NCI-H1092 treated with DMSO at 0.1 percent for 48 hours (cell line): Measurements from ENCODE around the gene FUT7.
"Not testable (repeated sequence)": the region's sequence is repeated elsewhere in the genome, so short reads cannot be mapped to it uniquely, and the experiment has no call there.

Experiments used
- DNase-seq: peaks from one replicate; lab custom pipeline; 2025; lab: John Stamatoyannopoulos, UW

Gene FUT7

DNA sequence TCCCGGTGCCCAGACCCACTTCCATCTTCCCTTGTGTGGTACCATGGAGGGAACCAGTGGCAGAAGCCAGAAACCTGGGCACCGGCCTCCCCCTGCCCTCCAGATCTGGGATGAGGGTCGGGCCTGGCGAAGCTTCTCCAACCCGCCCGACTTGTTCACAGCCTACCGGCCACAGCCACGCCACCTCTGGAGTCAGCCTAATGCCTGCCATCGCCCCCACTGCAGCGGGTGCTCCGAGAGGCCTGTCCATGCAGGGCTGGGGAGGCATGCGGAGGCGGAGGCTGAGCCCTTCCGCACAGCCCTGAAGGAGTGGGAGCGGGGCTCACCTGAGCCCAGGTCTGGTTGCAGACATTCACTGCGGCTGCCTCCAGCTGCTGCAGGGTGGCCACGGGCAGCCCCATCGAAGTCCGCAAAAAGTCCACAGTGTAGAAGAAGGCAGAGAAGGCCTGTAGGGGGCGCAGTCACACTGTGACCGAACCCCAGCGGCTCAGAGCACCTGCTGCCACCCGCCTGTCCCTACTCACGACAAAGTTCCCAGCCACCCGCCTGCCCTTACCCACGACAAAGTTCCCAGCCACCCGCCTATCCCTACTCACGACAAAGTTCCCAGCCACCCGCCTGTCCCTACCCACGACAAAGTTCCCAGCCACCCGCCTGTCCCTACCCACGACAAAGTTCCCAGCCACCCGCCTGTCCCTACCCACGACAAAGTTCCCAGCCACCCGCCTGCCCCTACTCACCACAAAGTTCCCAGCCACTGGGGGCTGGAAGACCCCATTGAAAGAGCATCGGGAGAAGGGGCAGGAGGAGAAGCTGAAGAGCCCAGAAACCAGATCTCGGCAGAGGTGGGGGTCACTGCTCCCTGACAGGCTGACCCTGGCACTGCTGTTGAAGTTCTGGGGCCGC, 17.9 kb upstream of the FUT7 start:
- peak; percentile 65 for DNase-seq

DNA sequence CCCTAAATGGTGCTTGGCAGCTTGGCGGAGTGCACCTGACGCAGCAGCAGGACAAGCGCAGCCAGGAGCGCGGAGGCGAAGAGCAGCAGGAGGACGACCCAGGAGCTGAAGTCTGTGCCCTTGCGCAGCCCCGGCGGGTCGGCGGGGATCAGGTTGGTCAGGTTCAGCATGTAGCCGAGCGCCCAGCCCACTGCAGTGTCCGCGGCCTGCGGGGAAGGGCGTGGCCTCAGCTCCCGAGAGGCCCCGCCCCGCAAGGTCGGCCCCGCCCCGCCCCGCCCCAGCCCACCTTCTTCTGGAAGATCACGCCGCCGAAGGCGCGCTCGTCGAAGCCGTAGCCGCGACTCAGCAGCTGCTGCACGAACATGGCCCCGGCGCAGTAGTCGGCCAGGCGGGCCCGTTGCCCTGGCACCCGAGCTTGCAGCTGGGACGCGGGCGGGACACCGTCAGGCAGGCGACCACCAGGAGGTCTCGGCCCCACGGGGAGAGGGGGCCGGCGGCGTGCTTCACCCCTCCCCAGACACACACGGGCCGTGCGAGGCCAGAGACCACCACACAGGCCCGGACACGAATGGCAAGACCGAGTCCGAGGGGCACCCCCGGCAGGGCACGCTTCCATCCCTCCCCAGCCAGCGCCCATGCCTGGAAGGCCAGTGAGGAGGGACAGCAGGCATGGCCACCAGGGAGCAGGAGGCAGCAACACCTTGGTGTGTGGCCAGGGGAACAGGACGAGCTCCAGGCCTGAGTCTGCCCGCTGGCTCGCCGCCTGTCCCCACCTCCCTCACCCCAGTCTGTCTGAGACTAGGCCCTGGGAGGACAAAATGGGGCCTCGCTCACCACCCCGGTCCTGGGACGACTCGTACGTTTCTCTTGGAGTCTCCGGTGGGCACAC, 17.0 kb upstream of the FUT7 start:
- DNase-seq, result no peak

DNA sequence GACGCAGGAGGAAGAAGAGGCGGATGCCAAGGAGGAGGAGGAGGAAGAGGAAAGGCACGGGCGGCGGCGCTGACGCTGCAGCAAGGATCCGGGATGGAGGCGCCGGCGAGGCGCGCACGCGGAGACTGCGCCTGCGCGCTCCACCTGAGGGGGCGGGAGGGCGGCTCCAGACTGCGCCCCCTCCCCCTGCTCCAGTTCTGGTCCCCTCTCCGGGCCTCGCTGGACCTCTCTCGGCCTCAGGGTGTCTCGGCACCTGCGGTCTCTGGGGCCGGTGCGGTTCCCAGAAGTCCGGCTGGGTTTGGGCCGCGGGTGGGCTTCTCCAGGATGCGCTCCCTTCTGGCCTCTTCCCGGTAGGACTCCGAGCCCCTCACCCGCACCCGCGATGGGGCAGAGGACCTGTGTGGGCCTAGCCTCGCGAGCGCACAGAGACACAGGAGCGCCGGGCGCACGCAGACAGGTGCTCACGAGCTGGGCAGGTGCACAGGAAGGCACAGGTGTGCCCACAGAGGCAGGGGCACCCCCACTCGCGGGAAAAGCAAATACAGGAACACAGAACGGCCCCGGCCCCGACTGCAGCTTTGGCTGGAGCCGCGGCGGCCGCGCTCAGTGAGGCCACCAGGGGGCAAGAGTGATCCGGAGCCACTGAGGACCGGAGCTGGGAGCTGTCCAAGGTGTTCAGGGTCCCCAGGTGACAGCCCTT, 14.3 kb upstream of the FUT7 start, which contains the start of gene NPDC1:
NPDC1 (minus strand) TSS at position 90 of the 700 bp plus-strand sequence. CDS start 188 bp downstream, outside the sequence.
- peak; percentile 82 for DNase-seq

DNA sequence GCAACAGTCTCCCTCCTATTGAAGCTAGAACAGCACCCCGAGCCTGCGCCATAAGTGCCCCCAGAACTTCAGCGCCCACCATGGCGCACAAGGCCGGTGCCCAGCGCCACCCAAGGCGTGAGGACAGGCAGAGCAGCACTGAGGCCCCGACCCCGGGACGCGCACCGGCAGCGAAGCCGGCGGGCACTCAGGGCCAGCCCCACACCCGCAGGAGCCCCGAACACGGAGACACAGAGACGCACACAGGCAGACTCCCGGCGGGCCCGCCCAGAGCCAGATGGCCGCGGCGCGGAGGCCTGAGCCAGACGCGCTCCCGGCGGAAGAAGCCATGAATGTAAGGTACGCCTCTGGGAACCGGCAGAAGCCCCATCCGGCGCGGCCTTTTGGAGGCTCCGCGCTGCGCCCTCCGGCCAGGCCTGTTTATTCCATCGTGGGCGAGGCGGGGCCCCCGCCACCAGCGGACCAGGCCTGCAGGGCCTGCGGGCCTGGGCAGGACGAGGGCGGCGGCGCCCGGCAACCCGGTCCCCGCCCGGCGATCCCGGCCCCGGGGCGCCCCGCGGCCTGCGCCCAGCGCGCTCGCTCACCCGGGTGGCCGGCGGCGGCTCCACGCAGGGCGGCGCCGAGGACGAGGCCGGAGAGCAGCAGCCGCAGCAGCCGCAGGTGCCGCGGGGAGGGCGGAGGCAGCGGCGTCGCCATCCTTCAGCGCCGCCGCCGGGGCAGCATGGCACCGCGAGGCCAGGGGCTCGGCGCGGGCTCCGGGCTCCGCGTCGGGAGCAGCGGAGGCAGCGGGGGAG, 13.6 kb upstream of the FUT7 start:
- DNase-seq, result peak; percentile 26

DNA sequence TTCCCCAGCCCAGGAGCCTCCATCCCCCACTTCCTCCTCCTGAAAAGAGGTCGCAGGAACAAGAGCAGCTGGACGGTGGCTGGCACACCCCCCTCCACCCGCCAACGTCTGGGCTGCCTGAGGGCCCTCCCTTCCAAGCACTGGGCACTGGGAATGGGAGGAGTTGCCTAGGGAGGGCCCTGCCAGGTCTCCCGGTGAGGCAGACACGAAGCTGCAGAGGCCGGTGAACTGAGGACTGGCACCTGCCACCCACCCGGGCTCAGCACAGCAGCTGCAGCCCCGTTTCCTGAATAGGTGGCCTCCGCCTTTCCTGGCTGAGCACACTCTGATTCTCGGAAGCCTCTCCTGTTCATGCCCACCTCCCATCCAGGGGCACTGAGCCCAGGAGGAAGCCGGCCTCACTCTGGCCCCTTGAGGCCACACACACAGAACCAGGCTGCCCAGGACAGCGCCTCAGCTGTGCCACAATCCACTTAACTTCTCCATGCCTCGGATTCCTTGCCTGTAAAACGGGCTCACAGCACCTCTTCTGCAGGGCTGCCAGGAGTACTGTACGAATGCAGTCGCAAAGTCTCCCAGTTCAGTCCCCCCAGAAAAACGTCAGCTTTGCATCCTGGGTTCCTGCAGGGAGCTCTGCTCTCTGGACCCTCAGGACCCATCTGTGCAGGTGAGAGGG, 12.8 kb upstream of the FUT7 start:
- DNase-seq, result peak; percentile 59

DNA sequence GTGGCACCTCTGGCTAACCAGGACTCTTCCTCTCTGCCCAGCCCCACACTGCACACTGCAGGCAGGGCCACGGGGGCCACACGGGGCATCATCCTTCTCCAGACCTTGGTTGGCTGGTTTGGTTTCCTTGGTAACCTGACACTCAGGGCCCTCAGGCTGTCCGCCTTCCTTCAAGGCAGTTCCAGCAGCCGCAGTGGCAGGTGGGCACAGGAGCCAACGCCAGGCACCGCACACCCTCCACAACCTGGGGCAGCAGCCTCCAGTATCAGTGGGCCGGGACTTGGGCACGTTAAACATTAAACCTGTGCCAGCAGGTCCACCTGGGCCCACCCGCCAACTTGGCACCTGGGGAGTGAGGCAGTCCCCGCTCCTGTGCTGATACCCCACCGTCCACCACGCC, 12.1 kb upstream of the FUT7 start:
- no peak for DNase-seq

DNA sequence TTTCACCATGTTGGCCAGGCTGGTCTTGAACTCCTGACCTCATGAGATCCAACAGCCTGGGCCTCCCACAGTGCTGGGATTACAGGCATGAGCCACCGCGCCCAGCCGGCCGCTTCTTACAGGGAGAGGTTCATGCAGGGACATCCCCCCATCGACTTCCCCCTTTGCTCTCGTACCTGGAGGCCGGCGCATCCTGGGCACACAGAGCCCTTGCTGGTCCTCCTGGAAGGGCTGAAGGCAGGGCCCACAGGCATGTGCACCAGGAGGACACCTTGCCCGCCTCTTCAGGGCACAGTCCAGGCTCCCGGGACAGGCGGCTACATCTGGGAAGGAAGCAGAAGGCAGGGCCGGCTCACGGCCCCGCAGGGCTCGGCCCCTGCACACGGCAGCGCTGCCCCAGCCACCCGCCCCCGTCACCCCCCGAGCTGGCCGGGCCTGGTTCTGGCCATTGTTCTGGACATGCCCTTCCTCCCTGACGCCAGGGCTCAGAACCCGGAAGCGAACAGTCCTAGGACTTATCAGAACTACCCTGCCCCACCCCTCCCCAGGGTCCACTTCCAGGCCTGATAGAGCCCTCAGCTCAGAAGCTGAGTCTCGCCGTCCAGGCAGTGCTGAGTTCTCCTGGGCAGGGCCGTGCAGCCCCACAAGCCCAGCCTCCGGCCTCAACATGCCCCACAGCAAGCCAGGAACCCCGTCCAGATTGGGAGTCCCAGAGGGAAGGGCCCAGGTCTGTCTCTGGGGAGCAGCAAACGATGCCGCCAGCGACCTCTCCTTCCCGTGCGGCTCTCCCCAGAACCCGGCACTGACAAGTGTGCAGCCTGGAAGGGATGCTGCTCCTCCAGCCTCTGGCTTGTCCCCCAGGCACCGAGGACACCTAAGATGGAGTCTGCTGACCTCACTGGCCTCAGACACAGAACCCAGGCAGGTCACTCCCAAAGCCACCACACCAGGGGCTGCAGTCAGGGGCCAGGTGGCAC, 11.2 kb upstream of the FUT7 start:
- DNase-seq, result no peak

DNA sequence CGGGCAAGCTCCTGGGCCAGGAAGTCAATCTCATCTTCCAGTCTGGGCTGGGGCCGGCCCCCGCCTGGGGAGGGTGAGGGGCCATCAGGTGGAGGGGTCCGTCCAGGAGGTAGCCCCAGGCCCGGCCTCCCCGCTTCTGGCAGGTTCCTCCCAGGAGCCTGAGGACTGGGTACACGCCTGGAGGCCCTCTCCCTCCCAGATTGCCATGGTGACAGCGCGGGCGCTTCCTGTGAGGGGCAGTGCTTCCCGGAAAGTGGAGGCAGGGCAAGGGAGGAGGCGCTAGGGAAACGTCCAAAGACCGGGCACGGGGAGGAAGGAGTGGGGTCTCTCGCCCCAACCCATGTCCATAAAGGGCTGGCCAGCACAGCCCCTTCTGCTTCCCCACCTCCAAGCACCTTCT, 9.2 kb upstream of the FUT7 start:
- DNase-seq, result no peak

DNA sequence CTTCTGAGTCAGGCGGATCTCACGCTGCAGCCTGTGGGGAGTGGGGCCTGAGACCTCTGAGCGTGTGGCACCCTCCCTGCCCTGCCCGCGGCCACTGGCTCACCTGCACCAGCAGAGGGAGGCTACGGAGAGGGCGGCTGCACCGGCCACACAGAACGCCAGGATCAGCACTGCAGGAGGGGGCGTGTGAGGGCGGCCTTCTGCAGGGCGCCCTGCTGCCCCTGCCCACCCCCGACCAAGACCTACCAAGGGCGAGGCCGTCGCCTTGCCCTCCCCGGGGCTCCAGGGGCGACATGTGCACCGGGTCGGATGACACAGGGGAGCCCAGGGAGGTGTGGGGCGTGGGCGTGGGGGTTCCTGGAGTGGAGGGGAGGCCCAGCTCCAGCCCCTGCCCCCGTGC, 8.7 kb upstream of the FUT7 start:
- DNase-seq, result no peak

DNA sequence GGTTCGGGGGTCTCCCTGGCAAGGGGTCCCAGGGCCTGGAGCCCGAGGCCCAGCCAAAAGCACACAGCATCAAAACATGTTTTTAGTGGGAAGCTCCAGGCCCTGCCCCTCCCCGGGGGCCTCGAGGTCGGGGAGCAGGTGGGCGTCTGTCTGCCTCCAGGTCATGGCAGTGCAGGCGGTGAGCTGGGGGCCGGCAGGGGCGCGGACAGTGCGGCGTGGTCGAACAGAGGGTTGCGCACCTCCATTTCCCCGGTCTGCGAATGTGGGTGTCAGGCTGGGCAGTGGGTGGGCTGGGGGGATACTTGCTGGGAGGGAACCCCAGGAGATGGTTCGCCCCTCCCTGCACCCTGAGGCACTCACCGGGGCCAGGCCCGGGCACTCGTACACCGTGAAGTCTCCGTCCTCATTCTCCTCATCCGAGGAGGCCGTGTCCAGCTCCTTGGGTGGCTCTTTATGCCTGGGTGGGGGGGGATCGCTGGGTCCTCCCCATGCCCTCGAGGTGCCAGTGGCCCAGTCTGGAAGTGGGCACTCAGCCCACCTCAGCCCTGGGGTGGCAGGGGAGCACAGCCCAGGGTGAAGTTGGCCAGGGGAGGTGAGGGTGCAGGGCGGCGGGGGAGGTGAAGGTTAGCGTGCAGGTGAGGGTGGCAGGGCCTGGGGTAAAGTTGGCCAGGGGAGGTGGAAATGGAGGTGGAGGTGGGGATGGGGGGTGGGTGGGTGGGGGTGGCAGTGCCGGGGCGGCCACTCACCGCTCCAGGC, 7.9 kb upstream of the FUT7 start:
- no peak for DNase-seq

DNA sequence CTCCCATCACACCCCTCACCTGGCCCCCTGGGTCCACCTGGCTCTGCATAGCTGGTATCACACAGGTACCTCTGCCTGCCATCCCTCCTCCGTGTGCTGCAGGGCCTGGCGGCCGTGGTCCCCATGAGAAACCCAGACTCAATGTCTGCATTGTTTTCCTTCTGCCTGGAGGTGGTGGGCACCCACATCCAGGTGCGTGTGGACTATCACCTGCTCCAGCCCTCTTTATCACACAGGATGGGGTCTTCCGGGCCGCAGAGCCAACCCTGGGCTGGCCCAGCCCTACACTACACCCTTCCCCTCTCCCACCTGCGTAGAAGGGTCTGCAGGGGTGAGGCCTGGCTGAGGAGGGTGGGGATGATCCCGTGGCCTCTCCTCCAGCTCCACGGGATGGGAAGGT, 7.0 kb upstream of the FUT7 start:
- DNase-seq, result no peak

DNA sequence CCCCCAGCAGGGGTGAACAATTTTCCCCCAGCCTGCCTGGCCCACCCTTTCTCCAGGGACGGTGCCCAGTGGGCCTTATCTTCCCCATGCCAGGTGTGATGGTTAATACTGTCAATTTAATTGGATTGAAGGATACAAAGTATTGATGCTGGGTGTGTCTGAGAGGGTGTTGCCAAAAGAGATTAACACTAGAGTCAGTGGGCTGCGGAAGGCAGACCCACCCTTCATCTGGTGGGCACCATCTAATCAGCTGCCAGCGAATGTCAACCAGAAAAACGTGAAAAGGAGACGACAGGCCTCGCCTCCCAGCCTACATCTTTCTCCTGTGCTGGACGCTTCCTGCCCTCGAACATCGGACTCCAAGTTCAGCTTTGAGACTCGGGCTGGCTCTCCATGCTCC, 5.6 kb upstream of the FUT7 start:
- DNase-seq, result no peak

DNA sequence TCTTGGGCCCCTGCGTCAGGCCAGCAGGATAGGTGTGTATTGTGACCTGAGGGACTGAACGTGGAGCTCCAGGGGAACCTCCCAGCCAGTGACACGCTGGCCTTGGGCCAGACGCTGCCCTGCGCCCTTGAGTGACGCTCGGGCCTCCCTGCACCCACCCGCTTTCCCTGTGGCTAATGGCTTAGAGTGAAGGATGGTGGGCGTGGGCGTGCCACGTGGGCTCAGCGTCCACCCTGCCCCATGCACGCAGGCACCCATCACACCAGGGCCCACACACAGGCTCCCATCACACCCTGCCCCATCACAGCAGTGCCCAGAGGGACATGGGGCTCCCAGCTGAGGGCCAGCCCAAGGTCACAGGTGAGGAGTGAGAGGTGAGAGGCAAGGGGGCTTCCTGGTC, 5.1 kb upstream of the FUT7 start:
- no peak for DNase-seq

DNA sequence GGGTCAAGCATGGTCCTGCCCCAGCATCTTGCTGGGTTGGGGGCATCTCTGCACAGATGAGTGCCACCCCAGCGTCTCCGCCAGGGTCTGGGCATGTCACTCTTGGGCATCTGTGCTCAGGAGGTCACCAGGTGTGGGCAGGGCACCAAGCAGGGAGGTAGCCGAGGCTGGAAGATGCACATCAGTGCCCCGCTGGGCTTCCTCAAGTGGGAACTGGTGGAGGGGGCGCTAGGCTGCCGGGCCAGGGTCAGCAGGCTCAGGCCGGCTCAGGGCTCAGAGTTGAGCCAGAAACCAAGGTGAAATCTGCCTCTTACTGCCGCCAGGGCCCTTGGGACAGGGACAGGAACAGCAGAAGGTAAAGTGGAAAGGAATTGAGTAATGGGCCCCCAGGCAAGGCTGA, 4.0 kb upstream of the FUT7 start:
- DNase-seq, result no peak

DNA sequence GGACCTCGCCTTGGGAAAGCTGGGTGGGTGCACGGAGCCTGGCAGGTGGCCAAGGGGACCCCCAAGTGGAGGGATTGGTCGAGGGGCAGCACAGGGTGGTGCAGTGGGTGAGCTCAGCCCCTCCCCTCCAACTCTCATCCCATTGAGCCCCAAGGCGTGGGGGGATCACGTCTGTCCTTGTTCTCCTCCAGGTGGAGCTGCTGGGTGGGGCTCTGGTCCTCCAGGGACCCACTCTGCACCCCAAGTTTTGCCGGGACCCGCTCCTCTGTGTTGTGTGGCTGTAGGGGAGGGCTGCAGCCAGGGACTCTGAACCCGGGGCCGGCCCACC, 3.6 kb upstream of the FUT7 start:
- DNase-seq, result no peak

DNA sequence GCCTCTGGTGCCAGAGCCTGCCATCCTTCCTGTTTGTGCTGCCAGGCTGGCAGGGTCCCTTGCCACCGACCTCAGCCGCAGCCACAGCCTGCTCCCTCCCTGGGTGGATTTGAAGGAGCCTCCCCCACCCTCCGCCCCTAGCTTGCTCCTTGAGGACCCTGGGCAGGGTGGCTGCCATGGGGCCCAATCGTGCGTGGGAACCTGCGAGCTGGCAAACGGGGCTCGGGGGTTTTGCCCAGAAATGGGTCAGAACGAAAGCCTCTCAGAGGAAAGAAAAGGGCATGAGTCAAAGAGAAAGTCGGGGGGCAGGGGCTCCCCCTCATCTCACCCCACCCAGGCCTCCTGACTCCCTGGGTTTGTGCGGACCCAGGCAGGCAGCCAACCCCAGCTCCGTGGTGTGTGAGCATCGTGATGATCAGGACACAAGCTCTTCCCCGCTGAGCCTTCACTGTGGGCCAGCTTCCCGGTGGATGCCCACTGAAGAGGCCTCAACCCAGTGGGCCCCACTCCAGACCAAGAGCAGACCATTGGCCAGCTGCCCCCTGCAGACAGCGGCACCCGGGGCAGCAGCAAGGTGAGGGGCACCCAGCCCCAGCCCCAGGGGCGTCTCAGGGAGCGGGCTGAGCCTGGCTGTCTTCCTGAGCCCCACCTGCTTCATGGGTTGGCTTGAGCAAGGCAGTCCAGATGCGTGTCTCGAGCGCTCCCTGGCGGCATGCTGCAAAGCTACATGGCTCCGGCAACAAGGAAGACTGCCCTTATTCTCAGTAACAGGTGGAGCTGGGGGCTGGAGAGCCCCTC, 3.0 kb upstream of the FUT7 start:
- DNase-seq, result peak; percentile 91

DNA sequence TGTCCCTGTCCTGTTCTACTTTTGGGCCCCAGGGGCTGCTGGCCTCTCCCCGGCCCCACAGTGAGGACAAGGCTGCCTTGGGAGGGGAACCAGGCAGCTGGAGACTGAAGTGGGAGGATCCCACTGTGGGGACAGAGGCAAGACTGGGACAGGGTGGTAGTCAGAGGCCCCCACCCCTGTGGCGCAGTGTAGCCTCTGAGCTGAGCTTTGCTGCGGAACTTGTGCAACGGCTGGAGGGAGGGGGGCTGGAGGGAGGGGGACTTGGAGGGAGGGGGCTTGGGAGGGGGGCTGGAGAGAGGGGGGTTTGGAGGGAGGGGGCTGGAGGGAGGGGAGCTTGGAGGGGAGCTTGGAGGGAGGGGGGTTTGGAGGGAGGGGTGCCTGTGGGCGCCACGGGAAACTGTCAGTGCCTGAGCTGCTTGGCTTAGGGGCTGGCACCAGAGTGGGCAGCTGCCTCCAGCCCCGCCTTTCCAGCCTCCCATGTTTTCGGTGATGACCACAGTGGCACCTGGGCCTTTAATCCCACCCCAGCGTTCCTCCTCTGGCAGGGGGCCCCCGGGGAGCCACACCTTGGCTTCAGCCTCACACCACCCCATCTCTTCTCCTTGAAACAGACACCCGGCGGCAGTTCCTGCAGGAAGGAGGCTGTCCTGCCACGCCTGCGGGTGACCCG, 2.3 kb upstream of the FUT7 start:
- no peak for DNase-seq

DNA sequence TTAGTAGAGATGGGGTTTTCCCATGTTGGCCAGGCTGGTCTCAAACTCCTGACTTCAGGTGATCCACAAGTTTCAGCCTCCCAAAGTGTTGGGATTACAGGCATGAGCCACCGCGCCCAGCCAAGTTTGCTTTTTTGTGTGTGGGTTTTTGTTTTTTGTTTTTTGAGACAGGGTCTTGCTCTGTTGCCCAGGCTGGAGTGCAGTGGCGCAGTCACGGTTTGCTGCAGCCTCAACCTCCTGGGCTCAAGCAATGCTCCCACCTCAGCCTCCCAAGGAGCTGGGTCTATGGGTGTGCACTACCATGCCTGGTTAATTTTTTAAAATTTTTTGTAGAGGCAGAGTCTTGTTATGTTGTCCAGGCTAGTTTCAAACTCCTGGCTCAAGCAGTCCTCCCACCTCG, 1.6 kb upstream of the FUT7 start:
- not testable (repeated sequence) for DNase-seq
